ENCODE results near the gene ATP11B.
"Not testable (repeated sequence)": the region's sequence is repeated elsewhere in the genome, so short reads cannot be mapped to it uniquely, and the experiment has no call there.

The ATP11B gene

DNA sequence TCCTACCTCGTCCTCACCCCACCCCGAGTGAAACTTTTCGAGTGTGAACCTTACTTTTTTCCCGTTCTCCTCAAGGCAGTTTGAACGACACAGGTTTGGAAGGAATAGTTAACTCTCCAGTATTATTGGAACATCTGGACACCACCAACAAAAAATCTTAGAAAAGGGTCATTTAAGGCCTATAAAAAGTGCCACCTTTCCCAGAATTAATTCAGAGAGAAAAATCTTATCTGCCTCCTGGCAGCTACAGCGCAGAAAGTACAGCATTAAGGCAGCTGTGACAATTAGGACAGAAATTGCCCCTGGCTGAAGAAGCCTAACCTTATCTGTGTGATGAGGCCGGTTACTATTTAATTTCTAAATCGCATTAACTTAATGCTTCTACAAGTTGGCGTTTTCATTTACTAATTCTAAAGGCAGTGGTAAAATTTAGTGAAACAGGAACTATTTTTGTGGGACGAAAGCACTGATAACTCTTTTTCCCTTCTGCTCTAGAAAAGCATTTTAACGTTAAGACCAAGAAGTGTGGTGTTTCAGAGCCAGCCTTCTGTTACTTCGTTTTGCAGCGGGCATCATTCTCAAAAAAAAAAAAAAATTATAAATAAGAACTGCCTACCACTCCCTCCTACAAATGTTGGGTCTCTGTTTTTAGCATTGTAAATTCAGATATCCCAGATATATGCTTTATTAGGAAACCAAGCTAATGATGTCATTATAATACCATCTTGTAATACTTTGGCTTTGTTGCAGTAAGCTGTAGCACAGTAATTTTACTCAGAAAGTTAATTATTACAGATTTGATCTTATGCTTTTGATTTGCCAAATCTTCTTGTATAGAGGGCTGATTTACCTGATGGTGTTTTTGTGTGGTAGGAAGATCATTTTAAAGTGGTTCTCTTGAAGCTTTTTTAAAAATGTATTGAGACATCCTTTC lies 1.4 kb downstream of the ATP11B start:
- peak; percentile 12 for DNase-seq

DNA sequence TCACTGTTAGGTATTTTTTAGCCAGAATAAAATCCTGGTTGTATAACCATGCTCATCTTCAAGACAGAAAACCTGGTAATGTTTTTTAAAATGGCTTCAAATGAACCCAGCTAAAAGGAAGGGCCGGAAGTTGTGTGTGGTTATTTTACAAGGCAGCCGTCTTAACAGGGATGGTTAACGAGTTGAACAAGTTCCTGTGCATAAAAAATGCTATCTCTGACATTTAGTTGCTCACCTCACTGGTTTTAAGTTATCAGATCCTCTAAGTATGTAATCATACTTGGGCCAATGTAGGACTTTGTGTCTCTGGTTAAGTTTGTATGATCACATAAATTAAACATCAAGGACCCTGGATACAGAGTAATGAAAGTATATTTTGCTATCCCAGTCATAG lies 2.1 kb downstream of the ATP11B start:
- DNase-seq = peak; percentile 16

DNA sequence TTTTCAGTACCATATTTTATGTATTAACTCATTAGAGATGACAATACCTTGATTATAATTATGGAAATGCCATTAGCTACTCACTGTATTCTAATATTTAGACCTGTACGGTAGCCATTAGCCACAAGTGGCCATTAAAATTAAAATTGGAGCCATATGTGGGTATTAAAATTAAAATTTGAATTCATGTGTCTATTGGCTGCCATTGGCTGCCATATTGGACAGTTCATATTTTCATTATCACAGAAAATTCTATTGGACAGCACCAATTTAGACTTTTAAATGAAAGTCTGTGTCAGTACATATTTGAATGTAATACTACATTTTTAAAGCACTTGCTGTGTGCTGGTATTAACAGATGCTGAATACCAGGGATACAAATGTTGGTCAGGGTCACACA lies 3.0 kb downstream of the ATP11B start:
- DNase-seq = no peak

DNA sequence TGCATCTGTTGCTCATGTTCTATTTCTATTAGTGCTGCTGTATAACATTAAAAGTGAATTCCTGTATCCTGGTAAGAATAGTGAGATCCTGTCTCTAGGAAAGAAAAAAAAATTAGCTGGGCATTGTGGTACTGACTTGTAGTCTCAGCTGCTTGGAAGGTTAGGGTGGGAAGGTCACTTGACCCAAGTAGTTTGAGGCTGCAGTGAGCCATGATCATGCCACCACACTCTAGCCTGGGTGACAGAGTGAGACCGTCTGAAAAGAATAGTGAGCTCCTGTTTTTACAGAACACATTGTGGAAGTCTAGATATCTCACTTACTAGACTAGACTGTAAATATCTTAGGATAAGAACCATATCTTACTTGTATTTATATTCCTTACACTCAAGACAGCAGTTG lies 4.6 kb downstream of the ATP11B start:
- DNase-seq = no peak

DNA sequence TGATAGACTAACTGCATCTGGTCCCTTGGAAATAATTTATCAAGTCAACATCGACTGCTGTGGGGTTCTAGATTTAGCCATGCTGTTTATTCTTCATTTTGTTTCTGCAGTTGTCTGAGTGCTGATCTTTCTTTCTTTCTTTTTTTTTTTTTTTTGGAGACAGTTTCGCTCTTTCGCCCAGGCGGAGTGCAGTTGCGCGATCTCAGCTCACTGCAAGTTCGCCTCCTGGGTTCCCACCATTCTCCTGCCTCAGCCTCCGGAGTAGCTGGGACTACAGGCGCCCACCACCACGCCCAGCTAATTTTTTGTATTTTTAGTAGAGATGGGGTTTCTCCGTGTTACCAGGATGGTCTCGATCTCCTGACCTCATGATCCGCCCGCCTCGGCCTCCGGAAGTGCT lies 5.8 kb downstream of the ATP11B start:
- not testable (repeated sequence) for DNase-seq

DNA sequence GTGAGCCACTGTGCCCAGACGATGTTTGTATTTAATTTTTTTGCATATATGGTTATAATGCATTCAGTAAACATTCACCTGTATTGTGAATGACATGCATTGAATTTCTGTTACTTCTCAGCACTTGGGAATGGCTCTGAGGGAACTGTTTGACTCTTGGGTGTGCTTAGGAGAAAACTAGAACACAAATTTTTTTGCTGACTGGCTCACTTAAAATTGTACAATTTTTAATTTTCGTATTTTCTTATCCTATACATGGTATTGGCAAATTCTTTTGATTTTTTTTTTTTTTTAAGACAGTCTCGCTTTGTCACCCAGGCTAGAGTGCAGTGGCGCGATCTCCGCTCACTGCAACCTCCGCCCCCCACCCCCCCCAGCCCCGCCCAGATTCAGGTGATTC lies 7.2 kb downstream of the ATP11B start:
- no peak for DNase-seq

DNA sequence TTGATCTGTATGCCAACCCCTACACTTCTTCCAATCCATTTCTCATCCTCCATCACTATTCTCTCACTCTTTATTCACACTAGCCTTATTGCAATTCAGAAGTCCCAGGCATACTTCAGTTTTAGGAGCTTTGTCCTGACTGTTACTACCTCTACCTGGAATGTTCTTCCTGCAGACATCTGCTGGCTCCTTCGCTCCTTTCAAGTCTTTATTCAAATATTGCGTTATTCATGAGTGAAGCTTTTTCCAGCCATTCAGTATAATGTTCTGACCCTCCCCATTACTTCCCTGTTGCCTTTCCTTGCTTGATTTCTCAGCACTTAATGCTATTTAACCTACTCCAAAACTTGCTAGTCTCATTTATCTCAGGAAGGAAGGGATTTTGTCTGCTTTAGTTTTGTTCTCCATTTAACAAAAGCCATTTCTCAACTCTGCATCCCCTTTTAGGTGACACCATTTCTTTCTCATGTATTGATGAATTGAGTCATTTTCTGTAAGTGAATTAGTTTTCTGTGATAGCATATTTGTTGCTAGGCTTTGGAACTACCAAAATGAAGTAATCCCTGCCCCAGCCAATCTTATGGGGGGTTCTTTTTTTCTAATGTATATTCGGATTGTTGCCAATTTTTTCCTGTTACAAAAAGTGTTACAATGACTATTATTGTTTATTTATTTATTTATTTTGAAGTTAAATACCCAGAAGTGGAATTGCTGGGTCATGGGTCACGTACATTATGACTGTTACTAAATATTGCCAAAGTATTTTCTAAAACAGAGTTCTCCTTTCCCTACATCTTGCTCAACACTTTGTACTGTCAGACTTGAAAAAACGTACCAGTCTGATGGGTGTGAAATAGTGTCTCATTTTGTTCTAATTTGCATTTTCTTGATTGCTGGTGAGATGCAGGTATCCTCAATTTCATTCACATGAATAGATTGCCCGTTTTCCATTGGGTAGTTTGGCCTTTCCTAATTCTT lies 9.4 kb downstream of the ATP11B start:
- DNase-seq = no peak

DNA sequence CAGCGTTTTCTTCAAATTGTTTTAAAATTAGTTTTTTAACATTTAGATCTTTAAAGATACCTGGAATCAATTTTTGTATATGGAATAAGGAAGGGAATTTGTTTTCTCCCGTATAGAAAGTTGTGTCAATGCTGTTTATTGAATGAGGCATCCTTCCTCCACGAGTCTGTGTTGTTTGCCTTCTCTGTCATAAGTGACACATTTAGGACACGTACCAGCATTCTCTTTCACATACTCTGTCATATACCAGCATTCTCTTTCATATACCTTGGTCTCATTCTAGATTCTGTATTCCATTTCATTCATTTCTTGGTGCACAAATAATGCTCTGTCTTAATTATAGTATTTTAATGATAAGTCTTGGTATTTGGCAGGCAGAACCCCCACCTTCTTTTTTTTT lies 10.3 kb downstream of the ATP11B start:
- no peak for DNase-seq

DNA sequence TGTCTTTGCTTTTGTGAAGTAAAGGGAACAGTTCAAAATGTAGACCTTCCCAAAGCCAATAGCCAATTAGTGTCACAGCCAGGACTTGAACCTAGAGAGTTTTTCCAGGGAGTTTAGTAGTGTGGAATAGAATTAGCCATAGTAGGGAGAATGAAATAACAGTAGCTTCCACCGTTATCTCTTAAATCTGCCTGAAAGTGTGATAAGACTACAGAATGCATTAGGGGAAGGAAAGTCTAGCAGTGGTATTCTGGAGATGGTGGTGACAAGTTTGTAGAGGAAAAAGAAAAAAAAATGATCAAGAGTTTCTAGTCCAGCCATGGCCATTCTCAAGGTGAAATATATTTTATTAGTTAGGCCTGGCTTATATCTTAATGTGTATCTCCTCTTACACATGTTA lies 13.8 kb downstream of the ATP11B start:
- DNase-seq = no peak

DNA sequence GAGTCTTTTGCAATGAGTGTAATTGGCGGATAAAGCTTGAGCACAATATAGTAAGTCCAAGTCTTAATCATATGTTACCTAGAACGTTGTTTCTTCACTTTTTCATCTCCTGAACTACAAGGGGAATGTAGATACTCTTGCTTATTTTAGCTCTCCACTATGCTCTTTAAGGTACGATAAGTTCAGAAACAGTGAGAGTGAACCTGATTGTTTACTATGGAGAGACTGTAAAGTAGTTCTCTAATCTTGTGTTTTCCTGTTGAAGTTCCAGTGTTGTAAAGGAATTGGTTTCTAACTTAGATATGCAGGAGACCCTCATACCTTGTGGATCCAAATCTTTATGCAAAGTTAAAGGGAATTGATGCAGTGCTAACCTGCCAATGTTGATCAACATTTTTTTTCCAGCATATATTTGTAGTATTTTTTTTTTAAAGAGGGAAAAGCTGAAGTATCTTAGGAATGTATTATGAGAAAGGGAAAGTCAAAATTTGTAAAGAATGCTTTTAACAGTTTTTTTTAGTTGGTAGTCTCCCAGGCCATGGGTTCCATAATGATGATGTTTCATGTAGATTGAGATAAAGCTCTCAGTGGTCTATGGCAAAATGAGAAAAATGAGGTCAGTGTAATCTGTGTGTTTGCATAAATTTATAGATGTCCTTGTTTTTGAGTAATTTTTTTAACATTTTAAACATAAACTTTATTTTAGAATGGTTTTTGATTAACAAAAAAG lies 14.9 kb downstream of the ATP11B start:
- DNase-seq = no peak

DNA sequence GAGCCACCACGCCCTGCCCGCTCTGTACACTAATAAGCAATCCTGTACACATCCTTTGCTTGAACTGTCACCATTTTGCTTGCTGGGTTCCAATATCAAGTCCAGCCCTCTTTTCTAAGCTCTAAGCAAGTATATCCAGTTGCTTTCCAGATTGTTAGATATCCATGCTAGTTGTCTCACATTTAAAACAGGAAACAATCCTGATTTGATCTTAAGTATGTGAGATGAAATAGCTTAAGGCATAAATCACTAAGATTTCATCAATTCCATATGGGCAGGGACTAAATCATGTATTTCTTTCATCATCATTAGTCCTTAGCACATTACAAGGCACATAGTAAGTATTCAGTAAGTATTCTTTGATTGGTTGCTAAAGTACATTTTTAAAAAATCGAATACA lies 16.2 kb downstream of the ATP11B start:
- DNase-seq = no peak

DNA sequence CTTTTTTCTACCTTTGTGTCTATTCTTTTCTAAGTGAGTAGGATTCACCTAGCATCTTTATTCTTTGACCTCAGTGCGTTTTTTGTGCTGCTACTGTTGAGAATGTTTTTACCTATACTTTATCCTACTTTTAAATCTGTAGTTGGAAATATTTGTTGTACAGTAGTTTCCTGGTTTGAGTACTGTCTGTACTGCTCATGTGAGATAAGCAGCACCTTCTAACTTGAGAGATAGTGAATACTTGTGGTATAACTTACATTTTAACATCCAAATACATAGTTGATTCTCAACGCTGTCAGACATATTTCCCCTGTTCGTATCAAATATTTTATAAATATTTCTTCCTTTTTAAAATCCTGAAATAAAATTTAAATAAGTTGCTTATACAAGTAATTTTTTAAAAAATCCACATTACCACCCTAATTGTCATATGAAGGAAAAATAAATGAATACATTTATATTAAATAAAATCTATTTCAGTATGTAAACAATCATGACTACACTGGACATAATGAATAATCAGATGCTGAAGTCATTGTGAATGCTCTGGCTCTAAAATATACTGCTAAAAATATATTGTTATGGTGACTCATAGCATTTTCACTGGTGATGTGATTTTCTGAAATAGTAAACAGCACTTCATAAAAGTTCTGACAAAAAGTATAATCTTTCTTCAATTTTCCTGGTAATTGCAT lies 17.4 kb downstream of the ATP11B start:
- DNase-seq = no peak

DNA sequence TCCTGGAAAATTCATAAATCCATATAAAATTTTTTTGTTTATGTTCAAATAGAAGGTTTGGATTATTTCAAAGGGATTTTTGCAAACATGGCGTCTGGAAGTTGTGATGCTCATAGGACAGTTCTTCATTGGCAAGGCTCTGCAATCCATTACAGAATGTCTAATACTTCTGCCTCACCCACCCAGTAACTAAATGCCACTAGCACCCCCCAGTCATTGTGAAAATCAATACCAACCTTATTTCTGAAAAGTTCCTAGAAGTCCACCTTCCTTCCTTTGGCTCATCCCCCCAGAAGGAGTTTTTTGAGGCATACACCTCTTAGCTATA lies 17.9 kb downstream of the ATP11B start:
- DNase-seq = no peak

DNA sequence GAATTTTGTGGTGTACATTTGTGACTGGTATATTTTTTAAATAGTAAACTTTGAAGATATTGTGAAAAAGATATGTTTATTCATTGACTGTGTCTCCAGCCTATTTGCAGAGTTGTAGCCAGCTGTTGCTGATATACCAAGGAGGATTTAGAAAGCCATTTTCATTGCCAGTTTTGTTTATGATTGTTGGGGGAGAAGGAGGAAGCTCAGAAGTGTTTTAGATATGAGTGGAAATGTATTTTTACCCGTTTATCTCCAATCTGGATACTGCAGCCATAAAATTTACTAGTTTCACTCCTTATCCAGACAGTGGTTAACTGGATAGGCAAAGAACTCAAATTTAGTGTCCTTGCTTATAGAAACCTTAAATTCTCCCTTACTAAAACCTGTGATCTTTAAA lies 18.8 kb downstream of the ATP11B start:
- DNase-seq = no peak

DNA sequence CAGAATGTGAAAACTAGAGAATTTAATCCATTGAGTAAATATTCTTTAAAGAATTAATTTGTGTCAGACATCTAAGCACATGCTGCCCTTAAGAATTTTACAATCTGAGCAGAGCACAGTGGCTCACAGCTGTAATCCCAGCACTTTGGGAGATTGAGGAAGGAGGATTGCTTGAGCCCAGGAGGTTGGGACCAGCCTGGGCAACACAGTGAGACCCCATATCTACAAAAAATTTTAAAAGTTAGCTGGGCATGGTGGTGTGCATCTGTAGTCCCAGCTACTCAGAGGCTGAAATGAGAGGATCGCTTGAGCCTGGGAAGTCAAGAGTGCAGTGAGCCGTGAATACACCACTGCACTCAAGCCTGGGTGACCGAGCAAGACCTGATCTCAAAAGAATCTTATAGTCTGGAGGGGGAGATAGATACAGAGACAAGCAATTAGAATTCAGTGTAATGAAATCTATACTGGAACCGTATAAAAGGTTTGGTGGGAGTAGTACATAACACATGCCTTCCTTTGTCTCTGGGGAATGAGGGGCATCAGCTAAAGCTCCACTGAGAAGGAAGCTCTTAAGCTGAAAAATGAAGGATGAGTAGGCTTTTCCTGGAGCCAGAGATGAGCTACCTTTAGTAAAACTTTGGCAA lies 21.2 kb downstream of the ATP11B start:
- DNase-seq = peak; percentile 21

DNA sequence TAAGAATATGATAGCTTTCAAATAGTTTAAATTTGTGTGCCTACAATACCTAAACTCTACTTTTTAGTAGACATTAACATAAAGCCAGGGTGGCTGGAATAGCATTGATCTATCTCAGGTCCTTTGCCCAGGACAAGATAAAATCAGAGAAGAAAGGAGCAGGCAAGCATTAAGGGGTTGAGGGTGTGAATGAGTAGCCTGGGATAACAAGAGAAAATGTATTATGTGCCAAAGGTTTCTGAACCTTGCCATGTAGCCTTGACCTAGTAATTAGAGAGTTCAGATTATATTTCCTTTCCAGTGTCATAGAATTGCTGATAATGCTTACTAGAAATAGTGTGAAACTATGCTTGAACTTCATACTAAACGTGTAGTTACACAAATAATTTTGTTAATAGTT lies 22.9 kb downstream of the ATP11B start:
- no peak for DNase-seq

DNA sequence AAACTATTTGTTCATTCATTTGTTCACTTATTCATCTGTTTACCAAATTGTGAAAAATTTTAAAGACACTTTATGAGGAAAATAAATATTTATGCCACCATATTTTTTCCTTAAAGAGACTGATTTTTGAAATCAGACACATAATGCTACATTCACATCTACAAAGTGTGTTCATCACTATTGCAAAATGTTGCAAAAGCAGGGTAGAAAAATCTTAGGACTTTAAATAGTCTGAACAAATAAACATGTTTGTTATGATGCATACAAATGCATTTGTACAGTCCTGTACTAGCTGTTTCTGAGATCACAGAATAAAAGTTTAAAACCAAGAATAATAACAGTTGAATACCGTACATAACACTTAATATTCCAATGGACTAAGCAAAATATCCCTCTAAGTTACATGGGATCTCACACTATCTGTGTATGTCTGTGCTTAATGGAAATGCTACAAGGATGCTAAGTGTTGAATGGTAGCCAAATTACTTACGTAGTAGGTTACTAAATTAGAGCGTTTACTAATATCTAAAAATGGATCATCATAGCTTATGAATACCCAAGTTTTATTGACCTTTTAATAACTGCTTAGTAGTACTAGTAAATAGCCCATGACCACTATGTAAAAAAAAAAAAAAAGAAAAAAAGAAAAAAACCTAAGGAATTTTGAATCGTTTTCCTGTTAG lies 25.1 kb downstream of the ATP11B start:
- no peak for DNase-seq

DNA sequence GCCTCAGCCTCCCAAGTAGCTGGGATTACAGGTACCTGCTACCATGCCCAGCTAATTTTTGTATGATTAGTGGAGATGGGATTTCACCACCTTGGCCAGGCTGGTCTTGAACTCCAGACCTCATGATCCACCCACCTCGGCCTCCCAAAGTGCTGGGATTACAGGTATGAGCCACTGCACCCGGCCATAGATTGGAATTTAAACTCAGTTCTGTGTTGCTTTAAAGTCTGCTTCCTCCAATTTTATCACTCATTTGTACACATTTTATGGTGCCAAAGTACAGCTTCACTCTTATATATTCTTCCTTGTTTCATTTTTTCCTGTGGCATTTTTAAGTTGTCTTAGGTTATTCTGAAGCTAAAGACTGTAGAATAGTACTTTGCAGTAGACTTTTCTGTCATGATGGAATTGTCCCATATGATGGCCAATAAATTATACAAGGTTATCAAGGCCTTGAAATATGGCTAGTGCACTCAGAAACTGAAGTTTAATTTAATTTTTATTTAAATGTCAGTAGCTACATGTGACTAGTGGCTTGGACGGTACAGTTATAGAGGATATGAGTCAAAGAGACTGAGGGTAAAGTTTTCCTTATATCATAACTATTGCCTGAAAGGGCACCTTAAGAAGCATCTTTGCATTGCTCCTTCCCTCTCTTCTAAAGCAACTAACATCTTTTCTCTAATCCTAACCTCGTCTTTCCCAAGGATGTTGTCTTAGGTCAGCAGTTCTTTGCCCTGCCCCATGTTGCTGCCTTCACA lies 28.1 kb downstream of the ATP11B start:
- DNase-seq = no peak

DNA sequence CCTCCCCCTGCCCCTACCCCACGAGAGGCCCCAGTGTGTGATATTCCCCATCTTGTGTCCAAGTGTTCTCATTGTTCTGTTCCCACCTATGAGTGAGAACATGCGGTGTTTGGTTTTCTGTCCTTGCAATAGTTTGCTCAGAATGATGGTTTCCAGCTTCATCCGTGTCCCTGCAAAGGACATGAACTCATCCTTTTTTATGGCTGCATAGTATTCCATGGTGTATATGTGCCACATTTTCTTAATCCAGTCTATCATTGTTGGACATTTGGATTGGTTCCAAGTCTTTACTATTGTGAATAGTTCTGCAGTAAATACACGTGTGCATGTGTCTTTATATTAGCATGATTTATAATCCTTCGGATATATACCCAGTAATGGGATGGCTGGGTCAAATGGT lies 29.0 kb downstream of the ATP11B start:
- DNase-seq = not testable (repeated sequence)

DNA sequence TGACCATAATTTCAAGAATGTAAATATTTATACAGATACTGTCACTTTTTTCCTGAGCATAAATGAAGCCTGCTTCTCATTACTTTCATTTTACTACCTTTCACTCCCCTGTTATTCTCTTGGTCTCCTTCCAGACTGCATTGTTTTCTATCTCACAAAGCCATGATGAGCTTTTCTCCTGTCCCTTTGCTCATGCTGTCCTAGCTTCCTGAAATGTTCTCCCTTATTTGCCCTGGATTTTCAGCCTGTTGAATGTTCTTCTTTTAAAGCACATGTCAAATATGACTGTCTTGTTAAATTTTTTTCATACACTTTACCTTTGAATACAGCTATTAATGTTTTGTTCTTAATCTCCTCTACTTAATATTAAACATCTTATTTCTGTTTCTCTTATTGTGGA lies 31.7 kb downstream of the ATP11B start:
- DNase-seq = no peak

Data from right kidney (tissue), 1 donor.